GM12873 (cell line): ENCODE results near the gene RAB7A.

Source experiments
- TF ChIP-seq, protein P1 (sequence below): IDR thresholded peaks from 2 replicates; pipeline ENCODE4 v1.5.1; 2012; ENCODE audit warnings: low read depth, mild to moderate bottlenecking, moderate library complexity, low read length, control low read depth; ENCODE audit not compliant: insufficient read depth; ENCODE audit errors: missing control alignments

The RAB7A gene

GRCh38 chr3:128851601-128852000 is 125.6 kb downstream of the RAB7A start:
- TF ChIP-seq, protein P1, sequence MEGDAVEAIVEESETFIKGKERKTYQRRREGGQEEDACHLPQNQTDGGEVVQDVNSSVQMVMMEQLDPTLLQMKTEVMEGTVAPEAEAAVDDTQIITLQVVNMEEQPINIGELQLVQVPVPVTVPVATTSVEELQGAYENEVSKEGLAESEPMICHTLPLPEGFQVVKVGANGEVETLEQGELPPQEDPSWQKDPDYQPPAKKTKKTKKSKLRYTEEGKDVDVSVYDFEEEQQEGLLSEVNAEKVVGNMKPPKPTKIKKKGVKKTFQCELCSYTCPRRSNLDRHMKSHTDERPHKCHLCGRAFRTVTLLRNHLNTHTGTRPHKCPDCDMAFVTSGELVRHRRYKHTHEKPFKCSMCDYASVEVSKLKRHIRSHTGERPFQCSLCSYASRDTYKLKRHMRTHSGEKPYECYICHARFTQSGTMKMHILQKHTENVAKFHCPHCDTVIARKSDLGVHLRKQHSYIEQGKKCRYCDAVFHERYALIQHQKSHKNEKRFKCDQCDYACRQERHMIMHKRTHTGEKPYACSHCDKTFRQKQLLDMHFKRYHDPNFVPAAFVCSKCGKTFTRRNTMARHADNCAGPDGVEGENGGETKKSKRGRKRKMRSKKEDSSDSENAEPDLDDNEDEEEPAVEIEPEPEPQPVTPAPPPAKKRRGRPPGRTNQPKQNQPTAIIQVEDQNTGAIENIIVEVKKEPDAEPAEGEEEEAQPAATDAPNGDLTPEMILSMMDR = no peak

DNA sequence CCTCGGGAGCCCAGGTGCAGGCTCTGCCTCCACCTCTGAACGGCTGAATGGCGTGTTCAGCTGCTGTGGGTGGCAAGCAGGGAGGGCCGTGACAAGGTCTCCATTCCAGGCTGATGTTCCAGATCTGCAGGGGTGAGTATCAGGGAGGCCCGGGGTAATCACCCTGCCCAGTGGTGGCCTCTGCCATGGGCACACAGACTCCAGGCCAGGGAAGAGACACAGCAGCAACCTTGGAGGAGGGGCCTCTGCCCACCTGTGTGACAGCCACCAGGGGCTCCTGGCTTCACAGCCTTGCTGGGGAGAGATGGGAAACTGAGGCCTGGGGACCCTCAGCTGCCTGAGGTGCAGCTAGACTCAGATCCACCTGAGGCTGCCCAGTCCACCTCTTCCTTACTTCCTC is 127.8 kb downstream of the RAB7A start:
- TF ChIP-seq, protein P1 = no peak

GRCh38 chr3:128854475-128854874 is 128.5 kb downstream of the RAB7A start:
- TF ChIP-seq, protein P1 = no peak

DNA sequence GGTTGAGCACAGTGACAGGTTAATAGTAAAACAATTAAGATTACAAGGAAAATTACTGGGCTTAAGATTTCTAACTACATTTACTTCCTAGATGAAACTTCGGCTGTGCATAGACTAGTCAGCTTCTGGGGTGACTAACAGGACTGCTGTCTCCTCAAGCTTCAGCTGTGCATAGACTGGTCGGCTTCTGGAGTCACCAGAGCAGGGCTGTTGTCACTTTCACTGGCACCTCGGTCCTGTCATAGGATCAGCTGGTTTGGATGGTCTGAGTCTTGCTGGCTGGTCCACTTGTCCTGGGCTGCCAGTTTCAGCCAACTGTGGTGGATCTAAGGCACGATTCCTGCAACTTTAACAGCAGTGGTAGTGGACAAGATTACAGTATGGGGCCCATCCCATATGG is 129.6 kb downstream of the RAB7A start:
- TF ChIP-seq, protein P1 = no peak

DNA sequence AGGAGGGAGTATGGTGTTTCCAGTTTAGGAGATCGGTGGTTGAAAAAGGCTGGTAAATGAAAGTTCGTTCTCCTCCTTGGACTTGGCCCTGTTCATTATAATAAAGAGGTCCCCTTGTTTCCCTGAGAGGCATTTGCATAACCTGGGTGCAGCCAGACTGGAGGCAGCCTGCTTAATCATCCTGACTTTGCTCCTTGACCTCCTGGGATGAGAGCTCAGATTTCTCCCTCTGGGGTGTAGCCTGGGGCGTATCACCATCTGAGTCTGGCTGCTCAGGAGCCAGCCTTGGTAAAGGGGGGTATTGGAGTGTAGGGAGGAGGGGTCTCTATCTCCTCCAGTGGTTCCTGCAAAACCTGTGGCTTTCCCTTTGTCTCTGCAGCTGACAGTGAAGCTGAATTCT is 132.2 kb downstream of the RAB7A start:
- TF ChIP-seq, protein P1 = no peak

DNA sequence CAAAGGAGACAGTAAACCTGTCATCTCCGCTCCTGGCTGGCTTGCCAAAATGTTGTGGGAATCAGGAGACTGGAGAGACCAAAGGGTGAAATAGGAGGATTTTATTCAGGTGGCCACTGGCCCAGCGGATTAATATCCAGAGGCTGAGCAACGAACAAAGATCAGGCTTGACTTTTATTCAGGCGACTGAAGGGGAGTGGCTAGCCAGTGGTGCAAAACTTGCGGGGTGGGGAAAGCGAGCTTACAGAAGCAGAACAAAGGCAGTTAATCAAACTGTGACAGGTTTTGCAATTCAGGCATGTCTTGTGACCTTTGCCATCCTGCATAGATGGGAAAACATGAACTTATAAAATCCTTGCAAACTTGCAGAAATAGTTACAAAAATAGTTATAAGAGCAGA is 133.6 kb downstream of the RAB7A start:
- TF ChIP-seq, protein P1 = no peak

GRCh38 chr3:128861491-128861890 is 135.5 kb downstream of the RAB7A start:
- TF ChIP-seq, protein P1 = no peak

- TF ChIP-seq, protein P1 = peak; percentile 51
These were observed 137.6 kb downstream of the RAB7A start for GRCh38 chr3:128863560-128863959.
